Erythroblast (primary cell): ENCODE results near the gene GNAI1.

Experiments used
- GATA1 ChIP-seq: IDR thresholded peaks from 2 replicates; pipeline ENCODE4 v1.6.1; 2011; ENCODE audit warnings: low read depth, mild to moderate bottlenecking, control low read depth, low read length, moderate library complexity
- POLR2A ChIP-seq: IDR thresholded peaks from 2 replicates; pipeline ENCODE4 v1.6.1; 2011; ENCODE audit warnings: mild to moderate bottlenecking, low read length

GRCh38 chr7:80182630-80183276, 48.1 kb downstream of the GNAI1 start:
- no peak for TF ChIP-seq POLR2A
- TF ChIP-seq GATA1 = no peak
